NCI-H460 (cell line): ENCODE data around the gene MPZL3. TPM values are rescaled to one million over a fixed set of nuclear protein-coding genes. Genes with fewer than 3 reads are reported as not detected.
"Not testable (repeated sequence)": the region's sequence is repeated elsewhere in the genome, so short reads cannot be mapped to it uniquely, and the experiment has no call there.

Experiments
- DNase-seq: peaks from one replicate; pipeline ENCODE4 v3.0.0-alpha.2; 2016; ENCODE audit warnings: low read depth; ENCODE audit errors: extremely low read depth
- small RNA-seq, 2 experiments: library from RNA; depleted of rRNA; stranded (forward); fragments of <200 nt; gene quantifications; one replicate each; pipeline ENCODE3, GENCODE V24; 2014
- total RNA-seq: library from RNA; depleted of rRNA; stranded (reverse); fragments of >200 nt; shearing (Covaris generic); gene quantifications from 2 replicates; pipeline ENCODE4 v1.2.3, GENCODE V29; 2014; rRNA removed

The MPZL3 gene
- total RNA-seq, 1 experiment from 2014 or later = 3.4 TPM

DNA sequence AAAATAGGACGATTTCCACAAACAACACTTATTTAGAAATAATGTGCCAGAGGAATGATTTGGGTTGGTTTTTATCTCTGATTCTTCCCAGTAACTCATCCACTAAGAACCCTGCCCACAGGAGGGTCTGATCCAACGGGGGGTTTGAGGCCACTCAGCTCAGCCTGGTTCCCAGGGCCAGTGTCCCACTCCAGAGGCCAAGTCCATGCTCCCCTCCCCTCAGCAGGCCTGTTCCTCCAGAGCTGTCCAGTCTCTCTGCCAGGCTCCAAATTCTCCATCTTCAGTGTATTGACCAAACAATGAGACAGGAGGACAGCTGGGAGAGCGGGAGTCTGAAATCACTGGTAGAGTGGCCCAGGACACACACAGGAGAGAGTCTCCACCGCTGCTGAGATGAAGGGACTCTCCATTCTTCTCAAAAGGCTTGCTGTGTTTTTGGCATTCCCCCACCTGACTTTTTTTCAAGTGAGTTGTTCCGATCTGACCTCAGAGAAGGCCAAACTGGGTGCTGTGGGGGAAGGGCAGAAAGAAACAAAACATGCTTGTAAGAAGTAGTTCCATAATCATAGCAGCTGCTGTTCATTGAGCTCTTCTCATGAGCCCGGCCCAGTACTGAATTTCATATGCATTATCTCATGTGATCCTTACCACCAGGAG lies 58.1 kb downstream of the MPZL3 start:
- no peak for DNase-seq

DNA sequence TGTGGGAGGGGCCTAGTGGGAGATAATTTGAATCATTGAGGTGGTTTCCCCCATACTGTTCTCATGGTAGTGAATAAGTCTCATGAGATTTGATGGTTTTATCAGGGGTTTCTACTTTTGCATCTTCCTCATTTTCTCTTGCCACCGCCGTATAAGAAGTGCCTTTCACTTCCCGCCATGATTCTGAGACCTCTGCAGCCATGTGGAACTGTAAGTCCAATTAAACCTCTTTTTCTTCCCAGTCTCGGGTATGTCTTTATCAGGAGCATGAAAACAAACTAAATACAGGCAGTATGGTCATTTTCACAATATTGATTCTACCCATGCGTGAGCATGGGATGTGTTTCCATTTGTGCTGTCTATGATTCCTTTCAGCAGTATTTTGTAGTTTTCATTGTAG lies 59.3 kb downstream of the MPZL3 start:
- not testable (repeated sequence) for DNase-seq

DNA sequence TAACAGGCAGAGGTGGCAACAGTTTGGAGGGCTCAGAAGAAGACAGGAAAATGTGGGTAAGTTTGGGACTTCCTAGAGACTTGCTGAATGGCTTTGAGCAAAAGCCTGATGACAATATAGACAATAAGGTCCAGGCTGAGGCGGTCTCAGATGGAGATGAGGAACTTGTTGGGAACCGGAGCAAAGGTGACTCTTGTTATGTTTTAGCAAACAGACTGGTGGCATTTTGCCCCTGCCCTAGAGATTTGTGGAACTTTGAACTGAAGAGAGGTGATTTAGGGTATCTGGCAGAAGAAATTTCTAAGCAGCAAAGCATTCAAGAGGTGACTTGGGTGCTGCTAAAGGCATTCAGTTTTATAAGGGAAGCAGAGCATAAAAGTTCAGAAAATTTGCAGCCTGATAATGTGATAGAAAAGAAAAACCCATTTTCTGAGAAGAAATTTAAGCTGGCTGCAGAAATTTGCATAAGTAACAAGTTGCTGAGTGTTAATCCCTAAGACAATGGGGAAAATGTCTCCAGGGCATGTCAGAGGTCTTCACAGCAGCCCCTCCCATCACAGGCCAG lies 61.1 kb downstream of the MPZL3 start:
- not testable (repeated sequence) for DNase-seq

DNA sequence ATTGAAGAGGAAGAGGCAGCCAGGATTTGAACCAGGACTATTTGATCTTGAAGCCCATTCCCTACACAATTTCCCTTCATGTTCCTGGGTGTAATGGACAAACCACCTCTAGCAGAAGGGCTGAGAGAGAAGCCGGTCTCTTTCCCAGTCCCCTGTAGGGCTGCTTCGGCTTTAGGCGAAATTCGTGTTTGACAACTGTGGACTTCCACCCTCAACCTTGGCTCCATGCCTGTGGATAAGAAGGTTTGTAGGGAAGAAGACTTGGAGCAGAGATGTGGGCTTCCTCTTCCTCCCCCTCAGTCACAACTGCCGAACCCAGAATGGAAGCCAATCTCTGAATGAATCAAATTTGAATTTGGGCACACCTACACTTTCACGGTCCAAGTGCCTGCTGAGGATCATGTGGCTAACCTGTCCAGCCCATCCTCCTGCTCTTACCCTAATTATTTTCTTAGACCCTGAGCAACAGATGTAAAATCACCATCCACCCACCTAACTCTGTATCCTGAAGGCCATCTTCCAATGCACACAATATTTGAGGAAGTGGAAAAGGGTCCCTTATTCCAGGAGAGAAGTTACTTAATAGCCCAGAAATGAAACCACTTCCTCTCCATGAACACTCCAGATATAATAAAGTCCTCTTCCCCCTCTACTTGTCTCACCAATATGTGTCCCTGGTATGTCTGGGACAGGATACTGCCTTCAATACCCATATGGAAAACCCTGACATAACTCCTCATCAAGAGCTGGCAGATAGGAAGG lies 65.6 kb downstream of the MPZL3 start:
- no peak for DNase-seq

DNA sequence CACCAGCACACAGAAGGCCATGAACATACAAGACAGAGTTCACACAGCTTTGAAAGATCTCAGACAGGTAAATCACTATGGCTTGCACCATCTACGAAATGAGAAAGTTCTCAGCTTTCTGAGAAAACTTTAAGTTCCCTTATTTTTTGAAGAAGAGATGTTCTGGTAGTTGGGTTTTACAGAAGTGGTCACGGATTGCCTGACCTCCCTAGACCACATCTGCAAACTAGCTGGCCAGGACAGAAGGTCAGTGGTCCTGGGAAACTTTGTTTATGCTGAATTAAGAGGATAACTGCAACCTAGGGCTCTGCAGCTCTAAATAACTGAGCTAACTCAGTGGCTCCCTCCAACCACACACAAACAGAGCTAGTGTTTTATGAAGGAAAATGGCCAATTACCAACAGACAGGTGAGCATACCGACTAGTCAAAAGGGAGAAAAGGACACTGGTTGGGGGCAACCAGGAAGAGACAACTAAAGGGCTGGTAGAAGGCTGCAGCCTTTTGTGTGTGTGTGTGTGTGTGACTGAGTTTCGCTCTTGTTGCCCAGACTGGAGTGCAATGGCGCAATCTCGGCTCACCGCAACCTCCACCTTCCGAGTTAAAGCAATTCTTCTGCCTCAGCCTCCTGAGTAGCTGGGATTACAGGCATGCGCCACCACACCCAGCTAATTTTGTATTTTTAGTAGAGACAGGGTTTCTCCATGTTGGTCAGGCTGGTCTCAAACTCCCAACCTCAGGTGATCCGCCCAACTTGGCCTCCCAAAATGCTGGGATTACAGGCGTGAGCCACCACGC lies 67.2 kb downstream of the MPZL3 start:
- DNase-seq = no peak

DNA sequence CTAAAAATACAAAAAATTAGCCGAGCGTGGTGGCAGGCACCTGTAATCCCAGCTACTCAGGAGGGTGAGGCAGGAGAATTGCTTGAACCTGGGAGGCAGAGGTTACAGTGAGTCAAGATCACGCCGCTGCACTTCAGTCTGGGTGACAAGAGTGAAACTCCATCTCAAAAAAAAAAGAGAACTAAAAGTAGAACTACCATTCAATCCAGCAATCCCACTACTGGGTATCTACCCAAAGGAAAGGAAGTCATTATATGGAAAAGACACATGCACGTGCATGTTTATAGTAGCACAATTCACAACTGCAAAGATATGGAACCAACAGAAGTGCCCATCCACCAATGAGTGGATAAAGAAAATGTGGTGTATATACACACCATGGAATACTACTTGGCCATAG lies 68.5 kb downstream of the MPZL3 start:
- not testable (repeated sequence) for DNase-seq

DNA sequence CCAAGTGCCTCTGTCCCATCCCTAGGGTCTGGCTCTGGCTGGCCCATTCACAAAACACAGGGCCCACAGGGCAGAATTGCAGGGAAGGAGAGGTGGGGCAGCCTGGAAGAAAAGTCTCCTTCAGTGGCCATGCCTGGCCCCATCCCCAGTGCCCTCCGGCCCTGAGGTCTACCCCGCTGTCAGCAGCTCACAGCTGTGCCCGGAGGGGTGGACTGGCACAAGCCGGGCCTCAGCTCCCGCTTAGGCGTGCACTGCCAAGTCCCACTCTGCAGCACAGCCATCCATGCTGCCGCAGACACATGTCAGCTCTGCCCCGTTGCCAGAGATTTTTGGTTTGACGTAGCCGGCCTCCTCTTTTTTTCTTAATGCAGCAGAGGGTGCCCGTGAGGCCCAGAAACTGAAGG lies 71.9 kb downstream of the MPZL3 start:
- DNase-seq = no peak

DNA sequence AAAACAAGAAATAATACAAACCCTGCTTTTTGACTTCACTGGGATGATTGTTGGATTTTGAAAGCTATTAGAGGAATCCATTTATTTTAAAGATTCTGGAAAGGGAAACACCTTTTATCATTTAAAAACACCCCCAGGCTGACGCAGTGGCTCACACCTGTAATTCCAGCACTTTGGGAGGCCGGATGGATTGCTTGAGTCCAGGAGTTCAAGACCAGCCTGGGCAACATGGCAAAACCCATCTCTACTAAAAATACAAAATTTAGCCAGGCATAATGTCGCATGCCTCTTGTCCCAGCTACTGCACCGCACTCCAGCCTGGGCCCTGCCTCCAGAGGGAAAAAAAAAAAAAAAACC lies 75.4 kb downstream of the MPZL3 start:
- DNase-seq = no peak

Small RNAs within 50 kb of the gene (small RNA-seq; reads per million reads assigned to genes)
- 0 reads per million in 2 experiments for gene HSPE1P18

Other genes starting within 250 kb of the MPZL3 start
- not detected in 2 replicates for gene TMPRSS4, start 175.3 kb downstream of the MPZL3 start, total RNA-seq
- not detected in 2 replicates for gene SMIM35, start 165.4 kb downstream of the MPZL3 start, total RNA-seq
- gene SCN4B, start 99.5 kb downstream of the MPZL3 start, total RNA-seq = not detected in 2 replicates
- gene SCN2B, start 75.7 kb downstream of the MPZL3 start, total RNA-seq = not detected in 2 replicates
- gene JAML, start 27.4 kb downstream of the MPZL3 start, total RNA-seq = not detected in 2 replicates
- gene MPZL2, start 11.9 kb upstream of the MPZL3 start, total RNA-seq = 0.09 and 0.79 TPM in 2 replicates
- gene CD3E, start 52.4 kb upstream of the MPZL3 start, total RNA-seq = not detected in 2 replicates
- gene CD3D, start 90.3 kb upstream of the MPZL3 start, total RNA-seq = not detected in 2 replicates
- gene CD3G, start 92.0 kb upstream of the MPZL3 start, total RNA-seq = not detected in 2 replicates
- gene UBE4A, start 107.2 kb upstream of the MPZL3 start, total RNA-seq = 45.1 and 47.6 TPM in 2 replicates
- gene ATP5MG, start 149.2 kb upstream of the MPZL3 start, total RNA-seq = 155 and 161 TPM in 2 replicates
- 17.6 and 21.4 TPM in 2 replicates for gene KMT2A, start 184.1 kb upstream of the MPZL3 start, total RNA-seq